Measurements from ENCODE around the gene PPFIBP1.

GRCh38 chr12:27486961-27487360 lies 37.0 kb upstream of the PPFIBP1 start:
- no peak for TF ChIP-seq CTCF (IDR thresholded peaks at IDR 0.05)
- TF ChIP-seq POLR2A (IDR thresholded peaks at IDR 0.05): no peak
